MCF 10A (cell line): ENCODE measurements around the gene UNC119. TPM values are rescaled to one million over a fixed set of nuclear protein-coding genes. Genes with fewer than 3 reads are reported as not detected.

Experiments
- BruUV-seq: library from RNA; stranded (reverse); fragments of 400-500 nt; replicated peaks from 2 replicates; lab custom pipeline; 2021; lab: Mats Ljungman, UMichigan
- CTCF ChIA-PET: fragments of 300-600 bp; sonication (Branson Sonifier 250); formaldehyde crosslinking; extraction: SDS; loops from one replicate; lab custom pipeline; 2021; ENCODE audit warnings: antibody characterized with exemption, inconsistent platforms; lab: Yijun Ruan, JAX
- POLR2A ChIA-PET: fragments of 300-600, 350-650 bp; sonication (Branson Sonifier 250); formaldehyde crosslinking; extraction: SDS; loops from one replicate; lab custom pipeline; 2020; ENCODE audit warnings: antibody characterized with exemption, inconsistent platforms; lab: Yijun Ruan, JAX
- DNase-seq: peaks from one replicate; pipeline ENCODE4 v3.0.0-alpha.2; 2018; ENCODE audit not compliant: unreplicated experiment
- H3K27ac Mint-ChIP-seq: one replicate; pipeline ENCODE4 v1.8.0; 2022; ENCODE audit warnings: mild to moderate bottlenecking, low read depth, mixed read lengths; ENCODE audit not compliant: unreplicated experiment
- H3K27me3 Mint-ChIP-seq: one replicate; pipeline ENCODE4 v1.8.0; 2022; ENCODE audit warnings: mixed read lengths; ENCODE audit not compliant: insufficient read depth, unreplicated experiment
- H3K36me3 Mint-ChIP-seq: one replicate; pipeline ENCODE4 v1.8.0; 2022; ENCODE audit warnings: mild to moderate bottlenecking, moderate library complexity, mixed read lengths; ENCODE audit not compliant: insufficient read depth, unreplicated experiment
- H3K4me1 Mint-ChIP-seq: one replicate; pipeline ENCODE4 v1.8.0; 2022; ENCODE audit warnings: mixed read lengths; ENCODE audit not compliant: insufficient read depth, unreplicated experiment
- H3K4me3 Mint-ChIP-seq: one replicate; pipeline ENCODE4 v1.8.0; 2022; ENCODE audit warnings: mild to moderate bottlenecking, moderate library complexity, mixed read lengths; ENCODE audit not compliant: unreplicated experiment
- H3K9me3 Mint-ChIP-seq: one replicate; pipeline ENCODE4 v1.8.0; 2022; ENCODE audit warnings: mixed read lengths; ENCODE audit not compliant: unreplicated experiment
- intact Hi-C: fragments of 100-400 bp; cut with micrococcal nuclease; formaldehyde crosslinking; loops from 2 replicates; pipeline ENCODE4 v1.14.1; 2022
- total RNA-seq: library from RNA; stranded (reverse); gene quantifications from 2 replicates; pipeline ENCODE4 v1.2.3, GENCODE V29; 2022
- TF ChIP-seq, protein P1 (sequence below): fragments of 200-600 bp; IDR thresholded peaks from one replicate; pipeline ENCODE4 v1.8.0; 2022; ENCODE audit warnings: antibody characterized with exemption, mild to moderate bottlenecking; ENCODE audit not compliant: unreplicated experiment

The UNC119 gene
- total RNA-seq, 1 experiment from 2014 or later: 12.5 TPM

DNA sequence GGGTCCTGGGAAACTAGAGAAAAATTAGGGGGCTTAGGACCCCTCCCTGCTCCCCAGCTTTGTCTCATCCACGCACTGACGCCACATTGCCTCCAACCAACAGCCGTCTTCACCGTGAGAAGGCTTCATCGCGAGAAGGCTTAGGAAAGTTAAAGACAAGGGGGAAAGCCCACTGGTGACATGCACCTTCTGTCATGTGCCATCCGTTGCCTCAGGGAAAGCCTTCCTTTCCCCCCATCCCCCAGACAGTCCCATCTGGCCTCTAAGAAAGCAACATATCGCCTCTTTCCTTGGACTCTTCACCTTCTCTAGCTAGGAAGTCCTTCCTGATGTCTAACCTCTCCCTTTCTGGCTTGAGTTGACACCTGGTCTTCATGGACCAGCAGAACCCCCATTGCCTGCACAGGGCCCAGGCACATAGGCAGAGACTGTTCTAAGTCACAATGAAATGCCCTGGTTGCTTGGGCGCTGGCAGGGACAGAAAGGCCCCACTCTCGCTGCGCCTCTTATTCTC is 44.2 kb downstream of the UNC119 start:
- Mint-ChIP-seq H3K4me3 (no peak overlapping the region), H3K36me3 (no peaks in the 10 kb centered on the region), H3K9me3 (no peaks in the 10 kb centered on the region), H3K27ac (no peak overlapping the region), H3K27me3 (peaks cover 38% of the 10 kb centered on the region), H3K4me1 (peaks cover 19% of the 10 kb centered on the region)
- no peak for DNase-seq
- POLR2A ChIA-PET: interaction anchor here (1.1 to 1.8 kb wide), 5 partner anchors 11 to 103 kb away, joined by 3 to 8 read pairs (median 4); no protein-coding TSS in a partner anchor
- TF ChIP-seq, protein P1, sequence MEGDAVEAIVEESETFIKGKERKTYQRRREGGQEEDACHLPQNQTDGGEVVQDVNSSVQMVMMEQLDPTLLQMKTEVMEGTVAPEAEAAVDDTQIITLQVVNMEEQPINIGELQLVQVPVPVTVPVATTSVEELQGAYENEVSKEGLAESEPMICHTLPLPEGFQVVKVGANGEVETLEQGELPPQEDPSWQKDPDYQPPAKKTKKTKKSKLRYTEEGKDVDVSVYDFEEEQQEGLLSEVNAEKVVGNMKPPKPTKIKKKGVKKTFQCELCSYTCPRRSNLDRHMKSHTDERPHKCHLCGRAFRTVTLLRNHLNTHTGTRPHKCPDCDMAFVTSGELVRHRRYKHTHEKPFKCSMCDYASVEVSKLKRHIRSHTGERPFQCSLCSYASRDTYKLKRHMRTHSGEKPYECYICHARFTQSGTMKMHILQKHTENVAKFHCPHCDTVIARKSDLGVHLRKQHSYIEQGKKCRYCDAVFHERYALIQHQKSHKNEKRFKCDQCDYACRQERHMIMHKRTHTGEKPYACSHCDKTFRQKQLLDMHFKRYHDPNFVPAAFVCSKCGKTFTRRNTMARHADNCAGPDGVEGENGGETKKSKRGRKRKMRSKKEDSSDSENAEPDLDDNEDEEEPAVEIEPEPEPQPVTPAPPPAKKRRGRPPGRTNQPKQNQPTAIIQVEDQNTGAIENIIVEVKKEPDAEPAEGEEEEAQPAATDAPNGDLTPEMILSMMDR: no peak
- no TSS peak for BruUV-seq
- intact Hi-C loops: no loop called here
- CTCF ChIA-PET: interaction anchor here (1.5 kb wide), 1 partner anchor 15 kb away, joined by 4 read pairs; no protein-coding TSS in a partner anchor

DNA sequence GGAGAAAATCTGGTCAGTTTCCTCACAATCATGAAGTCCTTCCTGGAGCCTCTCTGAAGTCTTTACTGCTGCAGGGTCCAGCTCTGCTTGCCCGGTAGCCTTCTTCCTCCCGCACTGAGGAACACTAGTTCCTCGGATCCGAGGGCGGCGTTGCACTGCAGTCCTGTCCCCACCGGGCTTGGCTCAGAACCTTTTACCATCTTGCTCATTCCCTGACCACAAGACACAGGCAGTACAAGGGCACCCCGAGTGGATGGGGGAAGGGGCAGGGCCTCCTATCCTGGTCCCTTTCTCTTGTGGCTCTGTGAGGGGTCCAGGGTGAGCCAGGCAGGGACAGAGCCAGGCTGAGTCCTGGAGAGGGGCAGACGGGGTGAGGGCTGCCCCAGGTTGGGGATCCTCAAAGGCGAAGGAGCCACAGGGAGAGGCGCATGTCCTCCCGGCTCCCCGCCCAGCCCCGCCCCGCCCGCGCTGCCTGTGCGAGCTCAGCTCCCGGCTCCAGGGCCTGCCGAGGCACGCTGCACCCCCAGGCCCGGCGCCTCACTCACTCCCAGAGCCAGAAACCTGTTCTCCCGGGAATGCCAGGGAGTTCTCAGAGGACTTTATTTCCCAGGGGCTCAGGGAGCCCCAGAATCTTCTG is 44.7 kb downstream of the UNC119 start:
- TF ChIP-seq, protein P1: no peak
- H3K4me1 Mint-ChIP-seq: peaks cover 19% of the 10 kb centered on the region
- H3K4me3 Mint-ChIP-seq: no peak overlapping the region
- BruUV-seq: no TSS peak
- intact Hi-C loops: no loop called here
- H3K36me3 Mint-ChIP-seq: no peaks in the 10 kb centered on the region
- peak; percentile 61 for DNase-seq
- no peak overlapping the region for H3K27ac Mint-ChIP-seq
- POLR2A ChIA-PET: interaction anchor here (0.7 to 1.8 kb wide), 6 partner anchors 12 to 103 kb away, joined by 3 to 8 read pairs (median 4); no protein-coding TSS in a partner anchor
- H3K9me3 Mint-ChIP-seq: no peaks in the 10 kb centered on the region
- H3K27me3 Mint-ChIP-seq: peaks cover 32% of the 10 kb centered on the region
- CTCF ChIA-PET: interaction anchor here (0.5 to 2.0 kb wide), 4 partner anchors 9 to 40 kb away, joined by 3 to 8 read pairs (median 4); no protein-coding TSS in a partner anchor

DNA sequence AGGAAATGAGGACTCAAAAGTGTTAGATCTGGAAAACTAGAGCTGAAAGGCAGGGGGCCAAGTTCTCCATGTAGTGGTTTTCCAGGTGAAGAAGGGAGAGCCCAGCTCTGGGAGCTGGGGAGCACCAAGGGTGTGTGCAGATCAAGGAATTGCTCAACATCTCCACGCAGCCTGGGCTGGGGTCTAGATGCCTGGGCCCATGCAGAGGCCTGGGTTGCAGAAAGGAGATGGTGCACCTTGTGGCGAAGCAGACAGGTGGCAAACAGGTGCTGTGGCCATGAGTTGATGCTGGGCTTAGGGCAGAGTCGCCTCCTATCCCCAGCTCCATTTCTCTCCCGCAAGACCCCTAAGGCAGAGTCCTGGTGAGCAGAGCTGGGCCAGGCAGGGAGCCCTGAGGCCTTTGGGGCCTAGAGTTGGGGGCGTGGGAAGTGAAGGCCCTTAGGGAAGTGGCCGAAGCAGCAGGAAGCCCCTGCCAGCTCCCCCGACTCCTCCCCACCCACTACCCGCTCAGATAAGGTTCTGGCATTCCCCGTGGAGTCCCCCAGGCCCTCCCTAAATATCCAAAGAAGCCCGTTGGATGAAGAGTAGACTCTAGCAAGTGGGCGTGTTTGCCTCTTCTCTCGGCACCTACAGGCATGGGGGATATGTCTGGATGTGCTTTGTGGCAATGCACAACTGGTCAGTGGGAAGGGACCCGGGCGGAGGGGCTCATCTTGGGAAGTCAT is 45.5 kb downstream of the UNC119 start:
- DNase-seq: no peak
- TF ChIP-seq, protein P1: no peak
- Mint-ChIP-seq H3K9me3 (no peaks in the 10 kb centered on the region), H3K27me3 (peaks cover 26% of the 10 kb centered on the region), H3K27ac (no peak overlapping the region), H3K4me3 (no peak overlapping the region), H3K36me3 (no peaks in the 10 kb centered on the region), H3K4me1 (peaks cover 19% of the 10 kb centered on the region)
- intact Hi-C loops: no loop called here
- no TSS peak for BruUV-seq
- CTCF ChIA-PET: interaction anchor here (1.0 to 2.0 kb wide), 7 partner anchors 12 to 208 kb away, joined by 3 to 9 read pairs (median 4); no protein-coding TSS in a partner anchor
- POLR2A ChIA-PET: interaction anchor here (0.7 to 1.8 kb wide), 6 partner anchors 13 to 102 kb away, joined by 3 to 8 read pairs (median 4); no protein-coding TSS in a partner anchor
